GM12801 (cell line): ENCODE results near the gene RPL7A.

Source experiments
- TF ChIP-seq, protein P1 (sequence below): IDR thresholded peaks from one replicate; pipeline ENCODE4 v1.5.1; 2011; ENCODE audit warnings: control low read depth; ENCODE audit not compliant: insufficient read length; ENCODE audit errors: extremely low read depth

The RPL7A gene

DNA sequence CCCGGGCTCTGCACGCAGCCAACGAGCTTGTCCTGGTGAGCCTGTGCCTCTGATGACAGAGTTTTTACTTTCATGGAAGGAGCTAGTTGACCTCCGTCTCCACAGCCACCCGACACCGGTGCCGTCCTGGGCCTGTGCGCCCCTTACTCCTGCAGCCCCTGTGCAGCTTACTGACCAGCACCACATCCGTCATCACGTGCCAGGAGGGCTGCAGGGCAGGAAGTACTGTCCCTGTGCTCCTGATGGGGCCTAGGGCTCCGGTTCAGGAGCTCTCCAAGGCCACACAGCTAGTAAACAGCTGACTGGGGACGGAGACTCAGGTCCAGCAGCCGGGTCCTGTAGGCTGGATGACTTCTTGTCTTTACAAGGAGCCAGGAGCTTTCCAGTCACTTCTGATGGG lies 38.3 kb downstream of the RPL7A start:
- TF ChIP-seq, protein P1, sequence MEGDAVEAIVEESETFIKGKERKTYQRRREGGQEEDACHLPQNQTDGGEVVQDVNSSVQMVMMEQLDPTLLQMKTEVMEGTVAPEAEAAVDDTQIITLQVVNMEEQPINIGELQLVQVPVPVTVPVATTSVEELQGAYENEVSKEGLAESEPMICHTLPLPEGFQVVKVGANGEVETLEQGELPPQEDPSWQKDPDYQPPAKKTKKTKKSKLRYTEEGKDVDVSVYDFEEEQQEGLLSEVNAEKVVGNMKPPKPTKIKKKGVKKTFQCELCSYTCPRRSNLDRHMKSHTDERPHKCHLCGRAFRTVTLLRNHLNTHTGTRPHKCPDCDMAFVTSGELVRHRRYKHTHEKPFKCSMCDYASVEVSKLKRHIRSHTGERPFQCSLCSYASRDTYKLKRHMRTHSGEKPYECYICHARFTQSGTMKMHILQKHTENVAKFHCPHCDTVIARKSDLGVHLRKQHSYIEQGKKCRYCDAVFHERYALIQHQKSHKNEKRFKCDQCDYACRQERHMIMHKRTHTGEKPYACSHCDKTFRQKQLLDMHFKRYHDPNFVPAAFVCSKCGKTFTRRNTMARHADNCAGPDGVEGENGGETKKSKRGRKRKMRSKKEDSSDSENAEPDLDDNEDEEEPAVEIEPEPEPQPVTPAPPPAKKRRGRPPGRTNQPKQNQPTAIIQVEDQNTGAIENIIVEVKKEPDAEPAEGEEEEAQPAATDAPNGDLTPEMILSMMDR: no peak

DNA sequence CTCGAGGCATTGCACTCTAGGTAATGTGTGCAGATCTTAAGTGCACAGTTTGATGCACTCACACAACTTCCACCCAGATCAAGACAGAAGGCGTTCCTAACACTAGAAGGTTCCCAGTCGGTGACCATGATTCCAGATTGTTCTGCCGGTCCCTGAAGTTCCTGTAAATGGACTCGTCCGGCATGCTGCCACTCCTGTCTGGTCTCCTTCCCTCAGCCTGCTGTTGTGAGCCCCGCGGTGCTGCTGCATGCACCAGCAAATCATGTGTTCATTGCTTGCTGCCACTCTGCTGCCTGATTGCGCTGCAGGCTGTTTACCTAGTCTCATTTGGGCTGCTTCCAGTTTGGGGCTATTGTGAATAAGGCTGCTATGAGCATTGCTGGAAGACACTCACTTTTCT lies 39.7 kb downstream of the RPL7A start:
- TF ChIP-seq, protein P1: no peak

- TF ChIP-seq, protein P1: no peak
Observed at GRCh38 chr9:133389025-133389557, 41.1 kb downstream of the RPL7A start.

GRCh38 chr9:133389562-133389961 lies 41.5 kb downstream of the RPL7A start:
- TF ChIP-seq, protein P1: no peak

DNA sequence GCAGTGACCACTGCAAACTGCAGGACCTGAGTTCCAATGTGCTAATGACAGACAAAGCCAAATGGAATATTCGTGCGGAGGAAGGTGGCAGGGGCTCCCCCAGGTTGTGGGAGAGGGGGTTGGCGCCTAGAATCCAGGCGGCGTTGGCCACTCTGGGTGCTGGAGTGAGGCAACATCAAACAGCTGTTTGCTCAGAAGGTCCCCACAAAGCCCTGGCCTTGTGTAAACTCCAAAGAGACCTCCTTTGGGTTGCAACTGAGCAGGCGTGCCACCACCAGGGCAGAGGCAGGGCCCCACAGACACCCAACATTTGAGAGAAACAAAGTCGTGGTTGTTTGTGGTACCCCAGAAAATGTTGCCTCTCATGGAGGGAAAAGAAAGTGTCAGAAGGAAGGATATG lies 42.7 kb downstream of the RPL7A start:
- TF ChIP-seq, protein P1: no peak

GRCh38 chr9:133393399-133393798 lies 45.4 kb downstream of the RPL7A start:
- TF ChIP-seq, protein P1: no peak

DNA sequence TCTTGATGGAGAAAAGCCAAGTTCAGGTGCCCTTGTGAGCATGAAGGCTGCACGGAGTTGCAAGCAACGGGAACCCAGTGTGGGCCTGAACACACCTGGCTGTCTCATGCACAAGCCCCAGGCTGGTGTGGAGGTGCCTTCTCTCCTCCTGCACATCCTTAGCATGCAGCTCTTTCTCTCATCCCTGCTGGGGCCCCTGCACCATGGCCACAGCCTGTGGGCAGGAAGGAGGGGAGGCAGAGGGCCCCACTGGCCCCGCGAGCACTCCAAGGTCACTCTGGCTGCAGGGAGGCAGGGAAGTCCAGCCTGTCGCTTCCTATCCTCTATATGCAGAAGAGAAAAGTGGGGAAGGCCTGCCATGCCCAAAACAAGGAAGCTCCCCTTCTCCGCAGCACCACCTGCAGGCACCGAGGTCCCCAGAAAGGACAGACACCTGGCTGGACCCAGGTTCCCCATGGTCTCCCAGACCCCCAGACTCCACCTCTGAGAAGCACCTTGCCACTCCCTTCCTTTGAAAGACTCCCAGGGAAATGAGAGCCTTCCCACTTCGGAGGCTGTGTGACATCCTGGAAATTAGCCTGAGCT lies 46.8 kb downstream of the RPL7A start:
- TF ChIP-seq, protein P1: no peak
